Measurements from ENCODE around the gene STK25.
"Not testable (repeated sequence)": the region's sequence is repeated elsewhere in the genome, so short reads cannot be mapped to it uniquely, and the experiment has no call there.

Gene STK25

GRCh38 chr2:241507430-241508239, 749 bp downstream of the STK25 start:
- DNase-seq: peak; percentile 49 to 80 (median 59)

DNA sequence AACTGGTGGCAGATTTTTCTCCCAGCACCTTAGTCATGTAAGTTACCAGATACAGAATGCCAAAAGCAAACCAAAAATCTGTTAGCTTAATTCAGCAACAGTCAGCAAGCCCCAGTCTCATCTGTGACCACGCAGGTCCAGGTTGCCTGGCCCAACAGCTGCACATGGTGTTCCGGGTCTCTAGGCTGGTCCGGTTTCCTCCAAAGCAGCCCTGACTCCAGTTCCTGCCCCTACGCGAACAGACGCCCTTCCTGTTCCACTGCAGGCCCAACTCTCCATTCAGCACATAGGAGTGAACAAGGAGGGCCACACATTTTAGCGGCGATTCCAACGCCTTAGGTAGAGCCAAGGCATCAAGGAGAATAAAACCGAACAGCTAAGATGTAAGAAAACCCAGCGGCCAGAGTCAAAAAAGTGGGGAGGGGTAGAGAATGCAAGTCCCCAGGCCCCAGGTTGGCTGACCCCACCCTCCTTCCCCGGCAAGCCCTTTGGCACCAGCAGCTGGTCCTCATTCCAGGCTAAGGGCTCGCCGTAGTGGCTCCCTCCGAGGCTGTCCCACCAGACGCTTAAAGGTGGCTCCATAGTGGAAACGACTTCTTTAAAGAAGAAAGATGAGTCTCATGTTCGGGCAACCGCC, 1.5 kb downstream of the STK25 start:
- DNase-seq: no peak

DNA sequence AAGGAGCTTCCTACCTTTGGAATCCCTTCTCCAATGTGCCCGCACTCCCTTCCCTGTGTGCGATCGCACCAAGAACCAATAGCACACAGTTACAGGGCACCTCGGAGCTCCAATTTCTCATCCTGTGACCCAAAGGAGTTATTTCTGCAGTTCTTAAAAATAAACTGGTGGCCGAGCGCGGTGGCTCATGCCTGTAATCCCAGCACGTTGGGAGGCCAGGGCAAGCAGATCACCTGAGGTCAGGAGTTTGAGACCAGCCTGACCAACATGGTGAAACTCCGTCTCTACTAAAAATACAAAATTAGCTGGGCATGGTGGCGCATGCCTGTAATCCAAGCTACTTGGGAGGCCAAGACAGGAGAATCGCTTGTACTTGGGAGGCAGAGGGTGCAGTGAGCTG, 2.1 kb downstream of the STK25 start:
- not testable (repeated sequence) for DNase-seq

- DNase-seq: no peak
These were observed 2.6 kb downstream of the STK25 start for GRCh38 chr2:241505781-241506201.

DNA sequence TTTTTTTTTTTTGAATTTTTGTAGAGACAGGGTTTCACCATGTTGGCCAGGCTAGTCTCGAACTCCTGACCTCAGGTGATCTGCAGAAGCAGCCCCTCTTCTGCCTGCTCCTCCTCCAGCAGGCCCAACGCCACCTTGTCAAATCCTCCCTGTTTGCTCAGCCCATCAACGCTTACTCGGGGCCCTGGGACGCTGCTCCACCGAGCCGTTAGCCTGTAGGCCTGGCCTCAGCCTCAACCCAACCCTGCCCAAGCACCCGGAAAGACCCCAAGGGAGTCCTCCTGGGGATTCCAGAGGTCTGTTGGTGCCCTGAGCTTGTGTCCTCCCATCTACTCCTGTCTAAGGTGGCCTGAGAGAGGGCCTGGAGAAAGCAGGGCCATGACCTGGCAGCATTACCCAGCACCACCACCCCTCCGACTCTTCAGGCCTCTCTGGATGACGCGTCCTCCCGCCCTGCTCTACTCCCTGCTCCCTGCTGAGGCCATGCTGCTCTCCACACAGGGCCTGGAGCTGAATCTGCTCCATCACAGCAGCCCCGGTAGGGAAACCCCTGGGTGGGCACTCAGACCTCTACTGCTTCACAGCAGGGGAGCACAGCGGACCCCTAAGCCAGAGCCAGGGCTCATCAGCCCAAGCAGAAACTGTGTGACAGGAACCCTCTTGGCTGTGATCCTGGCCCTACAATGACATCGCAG, 3.2 kb downstream of the STK25 start:
- DNase-seq: no peak

DNA sequence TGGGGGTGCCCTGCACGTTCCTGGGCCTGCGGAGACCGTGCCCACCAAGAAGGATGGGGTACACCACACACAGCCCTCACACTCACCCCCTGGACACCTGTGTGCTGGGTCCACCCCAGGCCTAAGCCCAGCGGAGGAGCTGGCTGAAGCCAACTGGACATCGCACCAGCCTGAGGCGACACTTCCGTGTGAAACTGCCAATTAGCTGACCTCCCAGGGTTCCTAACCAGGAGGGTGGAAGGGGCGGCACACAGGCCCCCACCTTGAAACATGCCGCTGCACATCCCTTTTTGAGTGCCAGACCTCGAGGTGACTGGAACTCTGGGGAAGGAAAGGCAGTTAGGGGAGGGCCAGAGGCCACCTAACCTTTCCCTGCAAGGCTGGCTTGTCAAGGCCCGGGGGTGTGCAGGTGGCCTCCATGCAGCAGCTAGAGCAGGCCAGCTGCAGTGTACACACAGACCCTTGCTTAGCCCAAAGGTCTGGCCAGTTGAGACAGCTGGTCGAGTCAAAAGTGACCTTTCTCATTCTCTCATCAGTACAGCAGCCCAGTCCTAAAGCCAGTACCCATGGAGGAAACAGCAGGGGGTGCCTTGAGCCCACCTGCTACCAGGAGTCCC, 4.5 kb downstream of the STK25 start:
- no peak for DNase-seq

GRCh38 chr2:241502281-241502680, 6.1 kb downstream of the STK25 start:
- no peak for DNase-seq

DNA sequence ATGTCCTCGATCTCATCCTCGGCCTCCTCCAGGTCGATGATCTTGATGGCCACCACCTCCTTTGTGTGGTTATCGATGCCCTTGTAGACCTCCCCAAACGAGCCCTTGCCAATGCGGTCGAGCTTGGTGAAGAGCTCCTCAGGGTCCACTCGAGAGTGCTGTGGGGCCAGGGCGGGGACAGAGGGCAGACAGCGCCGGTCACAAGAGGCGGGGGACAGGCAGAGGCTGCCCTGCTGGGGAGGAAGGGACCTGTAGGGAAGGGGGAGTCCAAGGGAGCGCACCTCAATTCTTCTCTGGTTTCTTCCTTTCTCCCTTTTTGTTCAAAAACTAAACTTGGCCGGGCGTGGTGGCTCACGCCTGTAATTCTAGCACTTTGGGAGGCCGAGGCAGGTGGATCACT, 6.8 kb downstream of the STK25 start:
- no peak for DNase-seq

DNA sequence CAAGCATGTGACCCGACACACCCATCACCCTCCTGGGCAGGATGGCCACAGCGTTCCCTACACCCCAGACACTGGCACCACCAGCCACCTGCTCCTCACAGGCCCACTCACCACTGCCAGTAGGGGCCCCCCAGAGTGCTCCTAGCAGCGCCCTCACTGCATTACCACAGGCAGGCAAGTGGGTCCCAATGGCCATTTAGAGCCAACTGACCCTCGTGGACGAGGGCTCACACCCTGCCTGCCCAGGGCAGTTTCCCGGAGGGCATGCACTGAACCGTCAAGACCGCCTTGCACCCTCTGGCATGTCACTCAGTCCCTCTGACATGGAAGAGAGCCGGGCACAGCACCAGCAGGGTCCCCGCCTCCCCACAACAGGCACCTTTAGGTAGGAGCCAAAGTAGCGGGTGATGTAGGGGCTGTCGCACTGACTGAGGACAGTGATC, 7.3 kb downstream of the STK25 start:
- DNase-seq: no peak

DNA sequence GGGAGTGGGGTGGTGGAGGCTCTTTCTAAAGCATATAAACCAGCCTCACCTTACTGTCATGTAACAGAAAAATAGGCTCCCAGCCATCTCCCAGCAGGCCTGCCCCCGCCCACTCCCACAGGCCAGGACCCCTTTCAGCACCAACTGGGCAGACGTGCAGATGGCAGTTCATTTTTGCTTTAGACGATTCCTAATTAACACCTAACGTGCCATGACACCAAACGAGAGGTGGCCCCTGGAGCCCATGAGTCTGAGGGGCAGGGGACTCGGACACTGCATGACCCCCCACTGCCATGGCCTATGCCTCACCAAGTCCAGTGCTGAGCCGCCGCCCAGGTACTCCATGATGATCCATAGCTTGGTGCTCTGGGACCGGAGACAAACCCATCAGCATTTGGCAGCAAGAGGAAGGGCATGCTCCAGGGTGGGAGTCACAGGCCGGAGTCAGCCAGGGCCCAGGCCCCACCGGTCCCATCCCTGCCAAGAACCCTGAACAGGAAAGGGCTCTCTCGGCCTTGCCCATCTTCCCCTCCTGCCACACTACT, 7.9 kb downstream of the STK25 start:
- DNase-seq: no peak

DNA sequence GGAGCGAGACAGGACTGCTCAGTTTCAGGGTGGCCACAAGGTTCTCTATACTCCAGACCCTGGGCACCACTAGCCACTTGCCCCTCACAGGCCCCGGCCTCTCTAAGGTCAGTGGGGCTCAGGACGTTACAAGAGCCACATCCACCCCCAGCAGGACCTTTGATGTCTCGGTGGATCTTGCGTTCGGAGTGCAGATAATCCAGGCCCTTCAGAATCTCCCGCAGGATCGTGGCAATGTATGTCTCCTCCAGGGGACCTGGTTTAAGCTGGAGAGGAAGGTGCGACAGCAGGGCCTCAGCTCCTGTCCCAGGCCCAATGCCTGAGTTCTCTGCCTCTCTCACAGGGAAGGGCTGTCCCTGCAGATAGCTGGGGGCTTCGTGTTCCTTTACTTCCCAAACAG, 8.4 kb downstream of the STK25 start:
- DNase-seq: no peak

- no peak for DNase-seq
These were observed 9.0 kb downstream of the STK25 start for GRCh38 chr2:241499146-241499965.

GRCh38 chr2:241498115-241499070, 10.0 kb downstream of the STK25 start:
- no peak for DNase-seq

DNA sequence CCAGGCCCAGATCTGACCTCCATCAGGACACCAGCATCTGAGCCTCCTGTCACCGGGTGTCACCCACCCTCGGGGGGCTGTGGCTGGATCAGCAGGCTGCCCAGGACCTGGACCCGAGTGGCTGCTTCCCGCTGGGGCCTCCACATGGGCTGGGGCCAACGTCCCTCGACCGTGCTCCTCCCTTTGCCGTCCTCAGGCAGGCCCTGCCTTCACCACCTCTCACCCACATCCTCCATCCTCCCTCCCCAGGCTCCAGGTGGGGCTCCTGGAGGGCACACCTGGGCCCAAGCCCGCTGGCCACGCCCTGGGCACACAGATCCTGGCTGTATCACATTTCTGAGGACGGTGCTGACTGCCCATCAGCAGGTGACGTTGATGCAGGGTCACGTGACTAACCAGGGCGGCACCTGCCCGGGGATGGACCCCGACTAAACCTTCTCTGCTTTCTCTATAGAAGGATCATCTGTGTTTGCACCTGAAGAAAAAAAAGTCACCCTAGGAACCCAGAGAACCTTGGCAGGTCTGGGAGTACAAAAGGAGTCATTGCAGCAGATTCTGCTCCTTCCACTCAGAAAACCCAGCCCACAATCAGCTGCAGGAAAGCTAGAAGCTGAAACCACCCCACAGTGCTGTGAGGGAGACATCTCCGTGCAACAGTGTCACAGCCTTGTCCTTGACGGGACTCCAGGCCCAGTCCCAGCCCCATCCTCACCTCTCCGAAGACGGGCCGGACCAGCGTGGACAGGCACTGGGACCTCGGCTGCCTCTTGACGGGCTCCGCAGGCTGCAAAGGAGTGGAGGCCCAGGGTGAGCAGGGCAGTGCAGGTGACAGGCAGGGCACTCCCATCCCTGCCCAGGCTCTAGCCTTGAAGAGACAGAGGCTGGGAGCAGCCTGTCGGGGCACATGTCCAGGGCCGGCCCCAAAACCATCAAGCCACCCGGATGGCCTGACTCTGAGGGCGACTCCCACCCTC, 11.2 kb downstream of the STK25 start:
- no peak for DNase-seq

GRCh38 chr2:241496003-241496707, 12.2 kb downstream of the STK25 start:
- no peak for DNase-seq

GRCh38 chr2:241495172-241496002, 13.0 kb downstream of the STK25 start:
- no peak for DNase-seq

DNA sequence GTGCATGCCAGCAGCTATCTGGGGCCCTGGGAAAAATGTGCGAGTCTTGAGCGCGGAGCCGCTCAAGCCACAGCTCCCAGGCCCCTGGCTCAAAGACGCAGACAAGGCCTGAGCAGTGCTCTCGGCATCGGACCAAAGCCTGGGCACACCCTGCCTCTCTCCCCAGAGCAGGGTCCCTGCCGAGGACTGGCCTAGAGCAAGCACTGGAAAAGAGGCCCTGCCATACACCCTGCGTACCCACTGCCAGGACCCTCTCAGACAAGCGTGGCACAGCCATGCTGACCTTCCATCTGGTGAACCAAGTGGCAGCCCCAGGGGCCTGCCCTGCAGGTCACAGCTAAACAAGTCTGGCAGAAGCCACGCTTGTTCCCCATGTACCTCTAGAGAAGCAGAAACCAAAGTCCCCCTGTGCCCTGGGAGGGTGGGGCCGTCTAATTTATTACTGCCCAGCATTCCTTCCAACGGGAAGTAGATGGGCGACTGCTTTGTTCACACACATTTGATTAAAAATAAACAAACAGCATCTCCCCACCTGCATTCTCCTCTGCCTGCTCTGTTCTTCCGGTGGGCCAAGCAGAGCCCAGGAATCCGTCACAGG, 14.0 kb downstream of the STK25 start:
- DNase-seq: no peak

- no peak for DNase-seq
These were observed 15.3 kb downstream of the STK25 start for GRCh38 chr2:241493092-241493491.

All from suppressor macrophage treated with lipopolysaccharide for 1 hour (primary cell).